Thyroid gland (tissue), 4 donors: ENCODE data around the gene OSBPL6. TPM values are rescaled to one million over a fixed set of nuclear protein-coding genes. Genes with fewer than 3 reads are reported as not detected.
"Not testable (repeated sequence)": the region's sequence is repeated elsewhere in the genome, so short reads cannot be mapped to it uniquely, and the experiment has no call there.

ENCODE experiments used
- DNase-seq, 2 donors: peaks; one replicate each; pipeline ENCODE4 v3.0.0-alpha.2; 2019
- H3K27ac ChIP-seq, 3 donors: fragments of 200-600 bp; sonication (generic); 1 replicate in 2 of 3; 2 replicates in 1 of 3; pipeline ENCODE4 v1.5.1; 2016 to 2019; ENCODE audit warnings: mild to moderate bottlenecking in 1 of 3, moderate library complexity in 1 of 3
- H3K27me3 ChIP-seq: fragments of 200-600 bp; sonication (generic); one replicate; pipeline ENCODE4 v1.5.1; 2019
- H3K36me3 ChIP-seq, 2 donors: fragments of 200-600 bp; sonication (generic); one replicate each; pipeline ENCODE4 v1.5.1; 2016 to 2019
- H3K4me1 ChIP-seq, 2 donors: fragments of 200-600 bp; sonication (generic); one replicate each; pipeline ENCODE4 v1.5.1; 2017 to 2019
- H3K4me3 ChIP-seq, 3 donors: fragments of 200-600 bp; sonication (generic); replicated peaks in 1 of 3; 1 replicate in 2 of 3; 2 replicates in 1 of 3; pipeline ENCODE4 v1.5.1; 2016; ENCODE audit warnings: mild to moderate bottlenecking in 1 of 3
- H3K9me3 ChIP-seq: fragments of 200-600 bp; sonication (generic); one replicate; pipeline ENCODE4 v1.5.1; 2017
- POLR2A ChIP-seq, 2 donors: fragments of 450-650 bp; IDR thresholded peaks; one replicate each; pipeline ENCODE4 v1.6.1; 2017; ENCODE audit warnings: antibody characterized with exemption in 2 of 2, mild to moderate bottlenecking in 2 of 2, moderate library complexity in 1 of 2
- WGBS, 2 donors: methylation state at CpG; one replicate each; pipeline ENCODE4 v1.1.5; 2017; 5-methylcytosine and 5-hydroxymethylcytosine counted together
- intact Hi-C: fragments of 100-400 bp; cut with DNase I; formaldehyde crosslinking; loops from one replicate; pipeline ENCODE4 v1.15.1; 2023
- total RNA-seq, 4 donors: library from RNA; depleted of rRNA; stranded (reverse); fragments of >200 nt; gene quantifications; one replicate each; pipeline ENCODE4 v1.2.3, GENCODE V29; 2016
- TF ChIP-seq, protein P1 (sequence below), 6 experiments: fragments of 200-600 bp in 3 of 6; fragments of 450-650 bp in 3 of 6; sonication (generic) in 3 of 6; IDR thresholded peaks; one replicate each; pipeline ENCODE4 v1.5.1; 2016 to 2019; ENCODE audit warnings: antibody characterized with exemption in 6 of 6, mild to moderate bottlenecking in 2 of 6, inconsistent platforms in 1 of 6, moderate library complexity in 1 of 6

Gene OSBPL6
- total RNA-seq, 4 donors from 2014 or later = 2.1 to 5.3 (median 3.2) TPM

GRCh38 chr2:178163911-178164310 lies 30.4 kb upstream of the OSBPL6 start:
- Histone ChIP-seq H3K27me3 (no peaks in the 10 kb centered on the region), H3K4me1 (no peaks in the 10 kb centered on the region), H3K9me3 (no peaks in the 10 kb centered on the region), H3K27ac (no peak overlapping the region), H3K36me3 (no peaks in the 10 kb centered on the region), H3K4me3 (no peak overlapping the region)
- WGBS, 2 donors = 88 to 97% methylated on average over 1 of the region's 1 CpG
- TF ChIP-seq, protein P1, sequence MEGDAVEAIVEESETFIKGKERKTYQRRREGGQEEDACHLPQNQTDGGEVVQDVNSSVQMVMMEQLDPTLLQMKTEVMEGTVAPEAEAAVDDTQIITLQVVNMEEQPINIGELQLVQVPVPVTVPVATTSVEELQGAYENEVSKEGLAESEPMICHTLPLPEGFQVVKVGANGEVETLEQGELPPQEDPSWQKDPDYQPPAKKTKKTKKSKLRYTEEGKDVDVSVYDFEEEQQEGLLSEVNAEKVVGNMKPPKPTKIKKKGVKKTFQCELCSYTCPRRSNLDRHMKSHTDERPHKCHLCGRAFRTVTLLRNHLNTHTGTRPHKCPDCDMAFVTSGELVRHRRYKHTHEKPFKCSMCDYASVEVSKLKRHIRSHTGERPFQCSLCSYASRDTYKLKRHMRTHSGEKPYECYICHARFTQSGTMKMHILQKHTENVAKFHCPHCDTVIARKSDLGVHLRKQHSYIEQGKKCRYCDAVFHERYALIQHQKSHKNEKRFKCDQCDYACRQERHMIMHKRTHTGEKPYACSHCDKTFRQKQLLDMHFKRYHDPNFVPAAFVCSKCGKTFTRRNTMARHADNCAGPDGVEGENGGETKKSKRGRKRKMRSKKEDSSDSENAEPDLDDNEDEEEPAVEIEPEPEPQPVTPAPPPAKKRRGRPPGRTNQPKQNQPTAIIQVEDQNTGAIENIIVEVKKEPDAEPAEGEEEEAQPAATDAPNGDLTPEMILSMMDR (IDR thresholded peaks at IDR 0.05) = no peak
- no peak for TF ChIP-seq POLR2A (IDR thresholded peaks at IDR 0.05)
- no peak for DNase-seq
- intact Hi-C loops = no loop called here

GRCh38 chr2:178173657-178174056 lies 20.7 kb upstream of the OSBPL6 start:
- intact Hi-C loops = no loop called here
- H3K4me1 ChIP-seq = no peaks in the 10 kb centered on the region
- no peak for TF ChIP-seq POLR2A (IDR thresholded peaks at IDR 0.05)
- TF ChIP-seq, protein P1 (IDR thresholded peaks at IDR 0.05) = no peak
- no peaks in the 10 kb centered on the region for H3K27me3 ChIP-seq
- H3K36me3 ChIP-seq = no peaks in the 10 kb centered on the region
- DNase-seq = no peak
- no peak overlapping the region for H3K4me3 ChIP-seq
- no peak overlapping the region for H3K27ac ChIP-seq
- 94 to 95% methylated on average over 1 of the region's 1 CpG for WGBS, 2 donors
- no peaks in the 10 kb centered on the region for H3K9me3 ChIP-seq

- 79 to 86% methylated on average over 1 of the region's 1 CpG for WGBS, 2 donors
- DNase-seq = no peak
- no peaks in the 10 kb centered on the region for H3K36me3 ChIP-seq
- no peak for TF ChIP-seq POLR2A (IDR thresholded peaks at IDR 0.05)
- TF ChIP-seq, protein P1 (IDR thresholded peaks at IDR 0.05) = no peak
- no peak overlapping the region for H3K27ac ChIP-seq
- H3K27me3 ChIP-seq = no peaks in the 10 kb centered on the region
- H3K4me1 ChIP-seq = no peaks in the 10 kb centered on the region
- intact Hi-C loops = no loop called here
- H3K4me3 ChIP-seq = no peak overlapping the region
- no peaks in the 10 kb centered on the region for H3K9me3 ChIP-seq
Observed at GRCh38 chr2:178177066-178177679, 17.1 kb upstream of the OSBPL6 start.

DNA sequence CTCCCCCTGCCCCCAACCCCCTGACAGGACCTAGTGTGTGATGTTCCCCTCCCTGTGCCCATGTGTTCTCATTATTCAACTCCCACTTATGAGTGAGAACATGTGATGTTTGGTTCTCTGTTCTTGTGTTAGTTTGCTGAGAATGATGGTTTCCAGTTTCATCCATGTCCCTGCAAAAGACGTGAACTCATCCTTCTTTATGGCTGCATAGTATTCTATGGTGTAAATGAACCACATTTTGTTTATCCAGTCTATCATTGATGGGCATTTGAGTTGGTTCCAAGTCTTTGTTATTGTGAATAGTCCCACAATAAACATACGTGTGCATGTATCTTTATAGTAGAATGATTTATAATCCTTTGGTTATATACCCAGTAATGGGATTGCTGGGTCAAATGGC lies 13.7 kb upstream of the OSBPL6 start:
- H3K4me3 ChIP-seq, H3K27me3 ChIP-seq, intact Hi-C loops, H3K4me1 ChIP-seq, H3K9me3 ChIP-seq, H3K36me3 ChIP-seq, DNase-seq, H3K27ac ChIP-seq: not testable (repeated sequence)
- 92 to 93% methylated on average over 2 of the region's 2 CpGs for WGBS, 2 donors

GRCh38 chr2:178187861-178188260 lies 6.5 kb upstream of the OSBPL6 start:
- Histone ChIP-seq H3K27ac (no peak overlapping the region), H3K4me3 (no peak overlapping the region), H3K4me1 (no peaks in the 10 kb centered on the region), H3K9me3 (no peaks in the 10 kb centered on the region), H3K36me3 (no peaks in the 10 kb centered on the region), H3K27me3 (no peaks in the 10 kb centered on the region)
- intact Hi-C loops = no loop called here
- DNase-seq = peak; percentile 59 to 61
- 52 to 70% methylated on average over 4 of the region's 4 CpGs for WGBS, 2 donors
- no peak for TF ChIP-seq POLR2A (IDR thresholded peaks at IDR 0.05)
- TF ChIP-seq, protein P1 (IDR thresholded peaks at IDR 0.05) = no peak
